ENCODE measurements around the gene NHEJ1. TPM values are rescaled to one million over a fixed set of nuclear protein-coding genes. Genes with fewer than 3 reads are reported as not detected.

Gene NHEJ1
- total RNA-seq, 1 experiment from 2014 or later = 16.7 TPM

GRCh38 chr2:219186754-219187456 is 26.3 kb upstream of the NHEJ1 start:
- Histone ChIP-seq H3K79me2 (ENCODE audit: low read length) (no peaks in the 10 kb centered on the region), H3K27me3 (ENCODE audit: low read length) (no peaks in the 10 kb centered on the region), H3K9me2 (replicated peaks; ENCODE audit: low read length) (no peaks in the 10 kb centered on the region), H3K27ac (ENCODE audit: low read length) (no peak overlapping the region), H2AFZ (ENCODE audit: low read length) (no peak overlapping the region), H3K4me1 (ENCODE audit: insufficient read depth, low read length) (no peaks in the 10 kb centered on the region), H3K36me3 (ENCODE audit: low read depth, low read length) (no peaks in the 10 kb centered on the region; the same call in 1 of the 2 replicates), H3K9ac (ENCODE audit: low read length) (no peak overlapping the region), H4K20me1 (ENCODE audit: low read length) (no peaks in the 10 kb centered on the region), H3K4me2 (ENCODE audit: low read length) (no peak overlapping the region), H3K4me3 (ENCODE audit: low read length) (no peak overlapping the region), H3K9me3 (ENCODE audit: low read length) (no peaks in the 10 kb centered on the region), H3F3A (ENCODE audit: low read length, unreplicated experiment) (no peaks in the 10 kb centered on the region)
- no peak for DNase-seq
- TF ChIP-seq CTCF (conservative IDR thresholded peaks at IDR 0.05; ENCODE audit: low read depth, low read length) (no peak), EZH2 (IDR thresholded peaks at IDR 0.05; ENCODE audit: low read length, unreplicated experiment) (no peak), EZH2phosphoT487 (IDR thresholded peaks at IDR 0.05; ENCODE audit: borderline replicate concordance, low read length) (no peak)
- no peak for ATAC-seq
- BruUV-seq (replicated peaks) = no TSS peak
- intact Hi-C loops (cut with micrococcal nuclease) = no loop called here
- POLR2A ChIA-PET (ENCODE audit: unreplicated experiment) = no interaction called here
- CTCF ChIA-PET = no interaction called here

- H3K4me3 ChIP-seq (ENCODE audit: low read length) = no peak overlapping the region
- H3K79me2 ChIP-seq (ENCODE audit: low read length) = peaks cover 18% of the 10 kb centered on the region
- H3K27me3 ChIP-seq (ENCODE audit: low read length) = no peaks in the 10 kb centered on the region
- H3K27ac ChIP-seq (ENCODE audit: low read length) = no peak overlapping the region
- H4K20me1 ChIP-seq (ENCODE audit: low read length) = peaks cover 4% of the 10 kb centered on the region; the same call in 1 of the 2 replicates
- no peak for DNase-seq
- H3K9ac ChIP-seq (ENCODE audit: low read length) = no peak overlapping the region
- POLR2A ChIA-PET (ENCODE audit: unreplicated experiment) = no interaction called here
- H3K36me3 ChIP-seq (ENCODE audit: low read depth, low read length) = peaks cover 16% of the 10 kb centered on the region; the same call in 1 of the 2 replicates
- no TSS peak for BruUV-seq (replicated peaks)
- intact Hi-C loops (cut with micrococcal nuclease) = no loop called here
- H3K4me2 ChIP-seq (ENCODE audit: low read length) = no peak overlapping the region
- no peaks in the 10 kb centered on the region for H3F3A ChIP-seq (ENCODE audit: low read length, unreplicated experiment)
- no peak for ATAC-seq
- CTCF ChIA-PET = no interaction called here
- no peak overlapping the region for H2AFZ ChIP-seq (ENCODE audit: low read length)
- H3K9me3 ChIP-seq (ENCODE audit: low read length) = no peaks in the 10 kb centered on the region
- no peaks in the 10 kb centered on the region for H3K9me2 ChIP-seq (replicated peaks; ENCODE audit: low read length)
- peaks cover 6% of the 10 kb centered on the region for H3K4me1 ChIP-seq (ENCODE audit: insufficient read depth, low read length)
- TF ChIP-seq EZH2 (IDR thresholded peaks at IDR 0.05; ENCODE audit: low read length, unreplicated experiment) = no peak
- TF ChIP-seq CTCF (conservative IDR thresholded peaks at IDR 0.05; ENCODE audit: low read depth, low read length) = no peak
- TF ChIP-seq EZH2phosphoT487 (IDR thresholded peaks at IDR 0.05; ENCODE audit: borderline replicate concordance, low read length) = no peak
Measured at GRCh38 chr2:219184121-219184520, 23.5 kb upstream of the NHEJ1 start.

GRCh38 chr2:219183151-219183772 is 22.6 kb upstream of the NHEJ1 start:
- H3K9ac ChIP-seq (ENCODE audit: low read length) = no peak overlapping the region
- no peak overlapping the region for H3K4me2 ChIP-seq (ENCODE audit: low read length)
- H3K9me3 ChIP-seq (ENCODE audit: low read length) = no peaks in the 10 kb centered on the region
- H3K4me3 ChIP-seq (ENCODE audit: low read length) = no peak overlapping the region
- intact Hi-C loops (cut with micrococcal nuclease) = no loop called here
- peaks cover 4% of the 10 kb centered on the region; the same call in 1 of the 2 replicates for H4K20me1 ChIP-seq (ENCODE audit: low read length)
- DNase-seq (no peak), ATAC-seq (no peak)
- no peaks in the 10 kb centered on the region for H3K9me2 ChIP-seq (replicated peaks; ENCODE audit: low read length)
- H3K4me1 ChIP-seq (ENCODE audit: insufficient read depth, low read length) = peaks cover 10% of the 10 kb centered on the region
- CTCF ChIA-PET = no interaction called here
- no TSS peak for BruUV-seq (replicated peaks)
- no peaks in the 10 kb centered on the region for H3F3A ChIP-seq (ENCODE audit: low read length, unreplicated experiment)
- no peak for TF ChIP-seq CTCF (conservative IDR thresholded peaks at IDR 0.05; ENCODE audit: low read depth, low read length)
- TF ChIP-seq EZH2 (IDR thresholded peaks at IDR 0.05; ENCODE audit: low read length, unreplicated experiment) = no peak
- TF ChIP-seq EZH2phosphoT487 (IDR thresholded peaks at IDR 0.05; ENCODE audit: borderline replicate concordance, low read length) = no peak
- no peak overlapping the region for H3K27ac ChIP-seq (ENCODE audit: low read length)
- H3K27me3 ChIP-seq (ENCODE audit: low read length) = no peaks in the 10 kb centered on the region
- no peak overlapping the region for H2AFZ ChIP-seq (ENCODE audit: low read length)
- POLR2A ChIA-PET (ENCODE audit: unreplicated experiment) = no interaction called here
- H3K79me2 ChIP-seq (ENCODE audit: low read length) = peaks cover 26% of the 10 kb centered on the region
- H3K36me3 ChIP-seq (ENCODE audit: low read depth, low read length) = peaks cover 16% of the 10 kb centered on the region; the same call in 1 of the 2 replicates

Measured in PC-3 (cell line).